ENCODE data around the gene USH2A. TPM values are rescaled to one million over a fixed set of nuclear protein-coding genes. Genes with fewer than 3 reads are reported as not detected.
A peak's percentile ranks its signal among the peaks of the same experiment; 100 is the strongest.

USH2A gene
- total RNA-seq, 1 experiment from 2014 or later = 0.02 TPM

GRCh38 chr1:215877452-215877951, 545.7 kb downstream of the USH2A start:
- no peak for DNase-seq (ENCODE audit: low read depth)

- DNase-seq (ENCODE audit: low read depth) = no peak
Measured at GRCh38 chr1:215875712-215876111, 547.5 kb downstream of the USH2A start.

DNA sequence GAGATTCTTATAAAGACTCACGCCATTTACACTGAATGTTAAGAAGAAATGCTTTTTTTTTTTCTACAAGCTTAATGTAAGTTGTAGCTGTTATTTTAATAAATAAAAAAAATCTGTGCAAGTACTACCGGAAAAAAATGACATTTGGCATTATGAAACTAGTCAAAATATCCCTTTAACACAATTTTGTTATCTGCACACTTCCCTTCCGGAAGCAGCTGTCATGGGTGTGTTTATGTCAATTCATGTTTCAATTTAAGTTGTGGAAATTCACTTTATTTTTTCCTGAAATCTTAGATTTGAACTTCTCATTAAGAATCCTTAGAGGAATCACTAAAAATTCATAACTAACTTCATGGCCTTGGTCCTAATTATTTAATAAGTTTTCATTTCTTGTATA, 548.0 kb downstream of the USH2A start:
- no peak for DNase-seq (ENCODE audit: low read depth)

DNA sequence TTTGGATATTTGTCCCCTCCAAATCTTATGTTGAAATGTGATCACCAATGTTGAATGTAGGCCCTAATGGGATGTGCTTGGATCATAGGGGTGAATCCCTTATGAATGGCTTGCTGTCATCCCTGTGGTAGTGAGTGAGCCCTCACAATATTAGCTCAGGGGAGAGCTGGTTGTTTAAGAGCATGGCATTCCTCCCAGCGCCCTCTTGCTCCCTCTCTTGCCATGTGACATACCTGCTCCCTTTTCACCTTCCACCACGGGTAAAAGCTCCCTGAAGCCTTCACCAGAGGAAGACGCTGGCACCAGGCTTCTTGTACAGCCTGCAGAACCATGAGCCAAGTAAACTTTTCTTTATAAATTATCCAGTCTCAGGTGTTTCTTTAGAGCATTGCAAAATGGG, 550.6 kb downstream of the USH2A start:
- no peak for DNase-seq (ENCODE audit: low read depth)

- DNase-seq (ENCODE audit: low read depth) = no peak
Measured at GRCh38 chr1:215868500-215868899, 554.7 kb downstream of the USH2A start.

DNA sequence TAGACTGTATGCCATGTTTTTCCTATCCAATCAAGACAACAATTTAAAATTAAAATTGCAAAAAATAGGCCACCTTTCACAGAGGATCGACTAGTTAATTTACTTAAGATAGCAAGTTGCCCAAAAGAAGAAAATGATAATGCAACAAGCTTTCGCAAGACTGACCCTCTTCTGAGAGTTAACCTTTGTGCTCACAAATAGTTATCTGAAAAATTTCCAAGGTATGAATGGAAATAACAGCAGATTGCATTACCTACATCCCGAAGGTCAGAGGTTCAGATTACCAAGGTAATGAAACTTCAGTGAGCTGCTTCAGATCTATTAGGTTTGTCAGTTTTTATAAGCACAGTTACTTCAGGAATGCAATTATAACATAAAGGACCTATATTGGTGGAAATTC, 558.2 kb downstream of the USH2A start:
- DNase-seq (ENCODE audit: low read depth) = no peak

- DNase-seq (ENCODE audit: low read depth) = peak; percentile 25
Measured at GRCh38 chr1:215863796-215864195, 559.5 kb downstream of the USH2A start.

- DNase-seq (ENCODE audit: low read depth) = no peak
Measured at GRCh38 chr1:215860833-215861232, 562.4 kb downstream of the USH2A start.

DNA sequence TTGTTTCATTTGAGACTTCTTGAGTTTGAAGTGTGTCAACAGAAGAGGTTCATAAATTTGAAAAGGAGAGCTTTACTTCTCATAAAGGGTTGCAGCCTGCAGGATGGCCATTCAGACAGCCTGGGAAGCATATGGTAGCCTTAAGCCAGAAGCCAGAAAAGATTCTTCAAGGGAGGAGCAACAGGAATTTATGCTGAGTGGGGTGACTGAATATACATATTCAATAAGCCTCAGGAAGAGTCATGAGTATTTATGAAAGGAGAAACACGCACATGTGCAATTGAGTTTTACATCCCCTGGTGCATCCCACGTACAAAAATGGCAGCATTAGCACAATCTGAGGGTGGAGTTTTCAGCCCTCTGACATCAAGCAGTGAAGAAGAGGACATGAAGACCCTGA, 565.9 kb downstream of the USH2A start:
- DNase-seq (ENCODE audit: low read depth) = no peak

GRCh38 chr1:215845234-215845891, 577.9 kb downstream of the USH2A start:
- DNase-seq (ENCODE audit: low read depth) = peak; percentile 79

GRCh38 chr1:215844777-215845176, 578.5 kb downstream of the USH2A start:
- DNase-seq (ENCODE audit: low read depth) = no peak

- DNase-seq (ENCODE audit: low read depth) = no peak
Measured at GRCh38 chr1:215844266-215844665, 579.0 kb downstream of the USH2A start.

DNA sequence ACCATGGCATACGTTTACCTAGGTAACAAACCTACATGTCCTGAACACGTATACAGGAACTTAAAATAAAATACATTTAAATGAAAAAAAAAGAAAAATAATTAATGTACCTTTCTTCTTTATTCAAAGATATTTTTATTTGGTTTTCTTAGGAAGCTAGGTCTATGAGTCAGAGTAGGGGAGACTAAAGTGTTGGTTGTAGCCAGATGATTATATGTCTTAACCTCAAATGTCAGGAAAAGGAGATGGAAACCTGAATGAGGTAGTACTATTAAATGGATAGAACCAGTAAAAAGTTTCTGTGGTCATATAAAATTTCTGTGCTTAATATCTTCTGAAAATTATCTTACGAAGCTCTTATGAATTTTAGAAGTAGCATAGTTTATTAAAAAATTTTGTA, 580.3 kb downstream of the USH2A start:
- no peak for DNase-seq (ENCODE audit: low read depth)

GRCh38 chr1:215835951-215836350, 587.3 kb downstream of the USH2A start:
- peak; percentile 11 for DNase-seq (ENCODE audit: low read depth)

DNA sequence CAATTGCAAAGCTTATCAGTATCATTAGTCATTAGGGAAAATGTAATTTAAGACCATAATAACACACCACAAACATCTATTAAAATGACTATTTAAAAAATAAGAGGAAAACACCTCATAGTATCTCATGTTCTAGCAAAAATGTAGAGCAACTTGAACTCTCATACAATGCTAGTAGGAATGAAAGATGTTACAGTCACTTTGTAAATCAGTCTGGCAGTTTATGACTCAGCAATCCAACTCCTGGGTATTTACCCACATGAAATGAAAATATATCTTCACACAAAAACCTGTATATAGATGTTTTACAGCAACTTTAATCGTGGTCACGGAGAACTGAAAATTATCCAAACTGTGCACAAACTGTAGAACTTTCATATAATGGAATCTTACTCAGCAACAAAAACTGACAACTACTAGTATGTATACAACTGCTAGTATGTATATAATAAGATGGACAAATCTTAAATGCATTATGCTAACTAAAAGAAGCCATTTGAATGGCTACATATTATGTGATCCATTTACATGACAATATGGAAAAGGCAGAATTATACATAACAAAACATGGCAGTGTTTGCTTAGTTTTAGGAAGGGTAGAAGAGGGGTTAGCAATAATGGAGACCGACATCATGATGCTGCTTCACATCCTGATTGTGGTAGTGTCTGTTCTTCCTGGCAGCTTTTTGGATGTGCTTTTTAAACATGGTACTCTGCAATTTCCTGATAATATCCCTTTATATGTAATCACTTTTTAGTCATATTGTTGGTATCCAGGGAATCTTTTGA, 589.1 kb downstream of the USH2A start:
- peak; percentile 25 for DNase-seq (ENCODE audit: low read depth)

DNA sequence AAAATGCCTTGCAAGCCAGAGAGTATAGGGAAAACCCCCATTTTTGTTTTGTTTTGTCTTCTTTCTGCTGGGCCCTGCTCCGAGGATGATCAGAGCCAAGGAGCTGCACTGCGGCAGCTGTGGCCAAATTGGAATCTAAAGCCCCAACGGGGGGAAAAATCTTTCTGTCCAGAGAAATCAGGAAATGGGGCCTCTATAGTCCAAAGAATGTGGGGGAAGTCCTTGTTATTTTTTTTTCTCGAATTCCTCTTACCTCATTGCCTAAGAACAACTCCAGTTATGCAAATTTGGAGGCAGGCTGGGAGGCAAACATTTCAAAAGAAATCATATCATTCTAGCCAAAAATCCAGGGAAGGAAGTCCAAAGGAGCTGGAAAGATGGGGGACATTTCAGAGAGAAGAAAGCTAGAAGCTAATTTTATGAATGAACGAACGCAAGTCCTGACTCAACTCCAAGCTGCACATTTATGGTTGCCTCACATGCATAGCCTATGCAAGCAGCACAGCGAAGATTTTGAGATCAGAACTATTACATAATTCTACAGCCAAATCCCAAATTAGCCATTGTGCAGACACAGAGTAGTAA, 592.9 kb downstream of the USH2A start:
- DNase-seq (ENCODE audit: low read depth) = no peak

- no peak for DNase-seq (ENCODE audit: low read depth)
Measured at GRCh38 chr1:215825056-215825455, 598.2 kb downstream of the USH2A start.

DNA sequence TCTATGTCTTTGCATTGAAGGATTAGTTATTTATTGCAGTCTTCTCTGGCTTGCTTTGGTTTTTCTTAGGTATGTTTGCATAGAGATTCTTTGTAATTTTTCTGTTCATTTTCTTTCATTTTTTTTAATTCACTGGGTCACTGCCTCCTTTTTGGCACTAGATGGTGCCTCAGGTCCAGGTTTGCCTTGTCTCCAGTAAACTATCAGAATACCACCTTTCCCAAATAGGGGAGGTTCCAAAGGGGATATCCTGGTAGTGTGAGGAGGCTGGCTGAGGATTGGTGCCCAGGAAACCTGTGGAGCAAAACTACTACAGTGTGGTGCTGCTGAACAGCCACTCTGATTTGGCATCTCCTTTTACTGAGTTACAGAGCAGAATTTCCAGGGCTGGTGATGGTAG, 599.0 kb downstream of the USH2A start:
- DNase-seq (ENCODE audit: low read depth) = peak; percentile 22

- DNase-seq (ENCODE audit: low read depth) = no peak
Measured at GRCh38 chr1:215819114-215819513, 604.1 kb downstream of the USH2A start.

GRCh38 chr1:215807911-215808436, 615.3 kb downstream of the USH2A start:
- DNase-seq (ENCODE audit: low read depth) = no peak

GRCh38 chr1:215807218-215807617, 616.0 kb downstream of the USH2A start:
- DNase-seq (ENCODE audit: low read depth) = no peak

GRCh38 chr1:215797859-215798258, 625.4 kb downstream of the USH2A start:
- no peak for DNase-seq (ENCODE audit: low read depth)
